ENCODE measurements around the gene PRKCE.

DNA sequence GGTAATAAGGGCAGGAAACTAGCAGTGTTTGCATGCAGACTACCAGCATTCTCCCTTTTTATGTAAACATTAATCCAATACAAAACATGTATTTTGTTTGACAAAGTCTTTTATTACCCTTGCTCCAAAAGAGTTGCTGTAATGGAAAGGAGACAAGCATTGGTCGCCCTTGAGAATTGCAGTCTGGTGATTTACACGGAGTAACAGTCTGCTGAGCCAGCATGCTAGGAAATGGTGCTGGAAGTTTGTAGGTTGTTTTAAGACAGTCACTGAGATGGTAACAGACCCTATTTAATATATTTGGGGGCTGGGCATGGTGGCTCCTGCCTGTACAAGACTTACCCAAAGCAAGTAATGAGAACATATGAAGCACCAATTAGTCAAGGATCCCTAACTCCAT, 2.8 kb upstream of the PRKCE start:
- TF ChIP-seq, protein P1, sequence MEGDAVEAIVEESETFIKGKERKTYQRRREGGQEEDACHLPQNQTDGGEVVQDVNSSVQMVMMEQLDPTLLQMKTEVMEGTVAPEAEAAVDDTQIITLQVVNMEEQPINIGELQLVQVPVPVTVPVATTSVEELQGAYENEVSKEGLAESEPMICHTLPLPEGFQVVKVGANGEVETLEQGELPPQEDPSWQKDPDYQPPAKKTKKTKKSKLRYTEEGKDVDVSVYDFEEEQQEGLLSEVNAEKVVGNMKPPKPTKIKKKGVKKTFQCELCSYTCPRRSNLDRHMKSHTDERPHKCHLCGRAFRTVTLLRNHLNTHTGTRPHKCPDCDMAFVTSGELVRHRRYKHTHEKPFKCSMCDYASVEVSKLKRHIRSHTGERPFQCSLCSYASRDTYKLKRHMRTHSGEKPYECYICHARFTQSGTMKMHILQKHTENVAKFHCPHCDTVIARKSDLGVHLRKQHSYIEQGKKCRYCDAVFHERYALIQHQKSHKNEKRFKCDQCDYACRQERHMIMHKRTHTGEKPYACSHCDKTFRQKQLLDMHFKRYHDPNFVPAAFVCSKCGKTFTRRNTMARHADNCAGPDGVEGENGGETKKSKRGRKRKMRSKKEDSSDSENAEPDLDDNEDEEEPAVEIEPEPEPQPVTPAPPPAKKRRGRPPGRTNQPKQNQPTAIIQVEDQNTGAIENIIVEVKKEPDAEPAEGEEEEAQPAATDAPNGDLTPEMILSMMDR (IDR thresholded peaks at IDR 0.05) = no peak
- TF ChIP-seq POLR2A (IDR thresholded peaks at IDR 0.05) = no peak
